ENCODE results near the gene APOE. TPM values are rescaled to one million over a fixed set of nuclear protein-coding genes. Genes with fewer than 3 reads are reported as not detected.
A peak's percentile ranks its signal among the peaks of the same experiment; 100 is the strongest.

Gene APOE
- total and polyA plus RNA-seq, 2 of the 8 experiments (the other 6 are each of a cell fraction or from before 2014, with no cell fraction given), result 629 to 1,258 TPM

DNA sequence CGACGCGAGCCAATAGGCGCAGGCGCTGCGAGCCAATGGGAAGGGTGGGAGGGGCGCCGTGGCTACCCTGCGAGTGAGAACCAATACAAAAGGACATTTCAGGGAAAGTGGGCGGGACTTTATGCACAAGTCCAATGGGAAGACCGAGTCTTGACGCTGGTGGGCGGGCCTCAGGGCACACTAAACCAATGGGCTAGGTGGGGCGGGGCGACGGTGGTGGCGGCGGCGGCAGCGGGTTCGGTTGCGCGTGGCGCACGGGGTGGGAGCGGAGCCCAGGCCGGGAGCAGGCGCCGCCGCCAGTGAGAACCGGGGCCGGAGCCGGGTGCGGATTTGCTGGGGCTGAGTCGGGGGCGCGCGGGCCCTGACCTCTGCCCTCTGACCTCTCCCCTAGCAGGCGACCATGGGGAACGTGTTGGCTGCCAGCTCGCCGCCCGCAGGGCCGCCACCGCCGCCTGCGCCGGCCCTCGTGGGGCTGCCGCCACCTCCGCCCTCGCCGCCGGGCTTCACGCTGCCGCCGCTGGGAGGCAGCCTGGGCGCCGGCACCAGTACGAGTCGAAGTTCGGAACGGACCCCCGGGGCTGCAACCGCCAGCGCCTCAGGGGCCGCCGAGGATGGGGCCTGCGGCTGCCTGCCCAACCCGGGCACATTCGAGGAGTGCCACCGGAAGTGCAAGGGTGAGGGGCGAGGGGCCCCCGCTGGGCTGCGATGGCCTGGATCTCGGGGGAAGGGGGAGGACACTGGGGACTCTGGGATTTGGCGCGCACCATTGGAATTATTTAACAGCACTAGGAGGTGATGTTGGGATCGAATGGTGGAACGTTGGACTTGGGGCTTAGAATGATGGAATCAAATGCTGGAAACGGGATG, 14.3 kb upstream of the APOE start, which contains the start of gene TOMM40 (continued):
- peak in 1 of 2 experiments; percentile 68; a peak in 1 of 4 replicates for TF ChIP-seq HDAC2 (IDR thresholded peaks at IDR 0.05; ENCODE audit: borderline replicate concordance in 1 of 2, low read depth in 2 of 2, low read length in 2 of 2)
- TF ChIP-seq, protein P1, sequence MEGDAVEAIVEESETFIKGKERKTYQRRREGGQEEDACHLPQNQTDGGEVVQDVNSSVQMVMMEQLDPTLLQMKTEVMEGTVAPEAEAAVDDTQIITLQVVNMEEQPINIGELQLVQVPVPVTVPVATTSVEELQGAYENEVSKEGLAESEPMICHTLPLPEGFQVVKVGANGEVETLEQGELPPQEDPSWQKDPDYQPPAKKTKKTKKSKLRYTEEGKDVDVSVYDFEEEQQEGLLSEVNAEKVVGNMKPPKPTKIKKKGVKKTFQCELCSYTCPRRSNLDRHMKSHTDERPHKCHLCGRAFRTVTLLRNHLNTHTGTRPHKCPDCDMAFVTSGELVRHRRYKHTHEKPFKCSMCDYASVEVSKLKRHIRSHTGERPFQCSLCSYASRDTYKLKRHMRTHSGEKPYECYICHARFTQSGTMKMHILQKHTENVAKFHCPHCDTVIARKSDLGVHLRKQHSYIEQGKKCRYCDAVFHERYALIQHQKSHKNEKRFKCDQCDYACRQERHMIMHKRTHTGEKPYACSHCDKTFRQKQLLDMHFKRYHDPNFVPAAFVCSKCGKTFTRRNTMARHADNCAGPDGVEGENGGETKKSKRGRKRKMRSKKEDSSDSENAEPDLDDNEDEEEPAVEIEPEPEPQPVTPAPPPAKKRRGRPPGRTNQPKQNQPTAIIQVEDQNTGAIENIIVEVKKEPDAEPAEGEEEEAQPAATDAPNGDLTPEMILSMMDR (IDR thresholded peaks at IDR 0.05; ENCODE audit: control extremely low read depth in 1 of 3, insufficient read depth in 1 of 3, low read depth in 1 of 3, low read length in 3 of 3), result no peak
- peak; percentile 27; the same call in 1 of the 2 replicates for TF ChIP-seq KDM5A (IDR thresholded peaks at IDR 0.05; ENCODE audit: low read length)
- TF ChIP-seq SP1 (IDR thresholded peaks at IDR 0.05; ENCODE audit: low read depth, low read length), result peak; percentile 97
- TF ChIP-seq GABPA (IDR thresholded peaks at IDR 0.05; ENCODE audit: borderline replicate concordance, insufficient read depth, low read length), result peak; percentile 71; the same call in 1 of the 2 replicates
- peak; percentile 12 to 85; a peak in 2 of 4 replicates for TF ChIP-seq SIN3A (conservative IDR thresholded peaks at IDR 0.05 in 1 of 2, IDR thresholded peaks at IDR 0.05 in 1 of 2; ENCODE audit: low read depth in 1 of 2, low read length in 2 of 2)
- peak; percentile 87 for TF ChIP-seq SAP30 (IDR thresholded peaks at IDR 0.05; ENCODE audit: insufficient read depth, insufficient replicate concordance, low read length)
- peak; percentile 88 for TF ChIP-seq PHF8 (conservative IDR thresholded peaks at IDR 0.05; ENCODE audit: low read depth, low read length)
- TF ChIP-seq SP2 (IDR thresholded peaks at IDR 0.05; ENCODE audit: low read length), result peak; percentile 76; the same call in 1 of the 2 replicates
- no peak for TF ChIP-seq EZH2 (IDR thresholded peaks at IDR 0.05; ENCODE audit: low read depth, low read length, severe bottlenecking)
- TF ChIP-seq CREB1 (IDR thresholded peaks at IDR 0.05), result peak; percentile 37; the same call in 1 of the 2 replicates
- TF ChIP-seq SP4 (IDR thresholded peaks at IDR 0.05; ENCODE audit: low read length), result peak; percentile 94
- peak; percentile 16 for TF ChIP-seq KDM4A (IDR thresholded peaks at IDR 0.05; ENCODE audit: low read depth, low read length, severe bottlenecking)
- TF ChIP-seq, protein P2, sequence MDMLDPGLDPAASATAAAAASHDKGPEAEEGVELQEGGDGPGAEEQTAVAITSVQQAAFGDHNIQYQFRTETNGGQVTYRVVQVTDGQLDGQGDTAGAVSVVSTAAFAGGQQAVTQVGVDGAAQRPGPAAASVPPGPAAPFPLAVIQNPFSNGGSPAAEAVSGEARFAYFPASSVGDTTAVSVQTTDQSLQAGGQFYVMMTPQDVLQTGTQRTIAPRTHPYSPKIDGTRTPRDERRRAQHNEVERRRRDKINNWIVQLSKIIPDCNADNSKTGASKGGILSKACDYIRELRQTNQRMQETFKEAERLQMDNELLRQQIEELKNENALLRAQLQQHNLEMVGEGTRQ (IDR thresholded peaks at IDR 0.05; ENCODE audit: low read length), result no peak
- TF ChIP-seq POU5F1 (IDR thresholded peaks at IDR 0.05; ENCODE audit: low read depth, low read length), result no peak

Measured in H1 (cell line).